CD4-positive, alpha-beta T cell treated with Interleukin-4 for 1 hour (primary cell): ENCODE data around the gene SOX3.

Experiments
- DNase-seq, 2 donors: peaks; one replicate each; pipeline ENCODE4 v3.0.0-alpha.2; 2020 to 2022

The SOX3 gene

GRCh38 chrX:140504371-140505324 is at the start of gene SOX3:
TSS of gene SOX3 (minus strand) at chrX:140505069. CDS start at chrX:140505060, 9 bp downstream.
- DNase-seq: no peak

DNA sequence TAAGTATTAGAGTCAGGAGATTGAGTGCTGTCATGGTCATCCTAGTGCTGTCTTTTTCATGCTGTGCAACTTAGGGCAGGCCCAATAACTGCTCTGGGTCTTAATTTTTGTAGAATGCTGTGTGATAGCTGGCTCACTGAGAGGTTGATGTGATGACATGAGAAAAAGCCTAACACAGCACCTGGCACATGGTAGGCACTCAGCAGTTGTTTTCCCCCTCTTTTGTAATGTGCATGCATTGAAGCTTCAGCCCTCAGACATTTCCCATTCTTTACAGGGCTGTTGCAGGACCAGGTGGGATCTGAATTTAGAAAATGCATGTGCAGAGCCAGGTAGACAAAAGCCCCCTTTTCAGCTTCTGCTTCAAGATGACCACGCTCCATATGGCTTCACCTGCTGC is 44.1 kb upstream of the SOX3 start:
- no peak for DNase-seq

DNA sequence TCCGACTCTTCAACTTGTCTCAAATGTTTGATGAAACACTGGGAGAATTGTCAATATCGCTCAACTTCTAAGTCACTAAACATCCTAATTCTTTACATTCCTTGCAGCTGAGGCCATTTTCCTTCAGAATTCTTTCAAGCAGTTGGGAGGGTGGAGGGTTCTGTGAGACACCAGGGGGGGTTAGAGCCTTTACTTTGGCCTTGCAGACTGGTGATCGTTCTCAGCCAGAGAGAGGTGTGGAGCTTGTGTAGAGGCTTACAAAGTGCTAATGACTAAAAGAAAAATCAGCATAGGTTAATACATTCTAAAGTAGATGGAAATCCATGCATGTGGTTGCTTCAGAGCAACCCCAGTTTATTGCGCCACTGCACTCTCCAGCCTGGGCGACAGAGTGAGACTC is 21.3 kb upstream of the SOX3 start:
- no peak for DNase-seq

GRCh38 chrX:140525448-140525847 is 20.6 kb upstream of the SOX3 start:
- DNase-seq: no peak

GRCh38 chrX:140524556-140524955 is 19.7 kb upstream of the SOX3 start:
- DNase-seq: no peak

GRCh38 chrX:140521393-140521792 is 16.5 kb upstream of the SOX3 start:
- DNase-seq: no peak

GRCh38 chrX:140514554-140514953 is 9.7 kb upstream of the SOX3 start:
- no peak for DNase-seq

- no peak for DNase-seq
Observed at GRCh38 chrX:140510895-140511295, 6.0 kb upstream of the SOX3 start.

- no peak for DNase-seq
Observed at GRCh38 chrX:140510306-140510676, 5.4 kb upstream of the SOX3 start.

- DNase-seq: no peak
Observed at GRCh38 chrX:140509468-140510305, 4.8 kb upstream of the SOX3 start.

DNA sequence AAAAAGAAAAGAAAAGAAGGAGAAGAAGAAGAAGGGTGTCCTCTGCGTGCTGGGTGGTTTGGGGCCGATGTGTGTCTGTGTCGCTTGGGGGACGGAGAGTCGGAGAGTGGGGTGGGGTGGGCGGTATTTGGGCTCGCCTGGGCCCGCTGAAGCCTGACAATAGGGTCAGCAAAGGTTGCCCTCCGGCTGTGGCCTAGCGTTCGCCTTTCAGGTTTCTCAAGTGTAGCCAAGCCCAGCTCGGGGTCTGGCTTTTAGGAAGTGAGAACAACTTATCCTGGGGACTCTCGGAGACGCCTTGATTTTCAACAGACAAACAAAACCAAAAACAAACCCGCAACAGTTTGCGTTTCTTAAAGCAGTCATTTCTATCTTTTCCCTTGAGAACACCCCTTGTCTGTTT is 4.1 kb upstream of the SOX3 start:
- no peak for DNase-seq

- no peak for DNase-seq
Observed at GRCh38 chrX:140507982-140508305, 3.1 kb upstream of the SOX3 start.

DNA sequence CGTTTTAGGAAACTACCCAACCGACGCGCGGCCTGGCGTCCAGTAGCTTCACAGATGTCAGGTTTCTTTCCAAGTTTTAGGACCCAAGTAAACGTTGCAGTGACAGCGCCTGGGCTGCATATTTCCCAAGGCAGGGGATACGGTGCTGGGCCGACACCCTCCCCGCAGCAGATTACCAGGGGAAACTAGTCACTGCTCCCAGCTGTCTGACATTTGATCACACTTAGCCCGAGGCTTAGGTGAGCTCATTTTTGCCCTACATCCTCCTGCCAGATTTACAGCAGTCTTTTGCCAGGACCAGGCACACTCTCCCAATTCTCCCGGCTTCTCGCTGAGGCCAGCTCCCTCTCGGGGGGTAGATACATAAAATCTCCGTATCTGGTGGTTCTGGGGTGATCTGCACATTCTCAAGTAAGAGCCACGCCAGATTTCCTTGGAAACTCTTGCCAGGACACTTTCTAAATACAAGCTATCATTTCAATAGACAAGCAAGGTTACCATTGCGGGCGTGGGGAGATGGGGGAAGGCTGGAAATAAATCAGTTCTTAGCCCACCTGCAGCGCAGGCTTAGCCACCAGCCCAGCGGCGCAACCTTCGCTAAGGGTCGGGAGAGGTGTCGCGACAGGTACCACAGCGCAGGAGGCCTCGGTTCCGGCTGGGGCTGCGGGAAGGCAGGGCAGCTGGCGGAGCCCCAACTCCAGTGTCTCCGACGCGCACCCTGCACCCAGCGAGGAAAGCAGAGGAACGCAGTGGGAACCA is 2.5 kb upstream of the SOX3 start:
- DNase-seq: no peak

DNA sequence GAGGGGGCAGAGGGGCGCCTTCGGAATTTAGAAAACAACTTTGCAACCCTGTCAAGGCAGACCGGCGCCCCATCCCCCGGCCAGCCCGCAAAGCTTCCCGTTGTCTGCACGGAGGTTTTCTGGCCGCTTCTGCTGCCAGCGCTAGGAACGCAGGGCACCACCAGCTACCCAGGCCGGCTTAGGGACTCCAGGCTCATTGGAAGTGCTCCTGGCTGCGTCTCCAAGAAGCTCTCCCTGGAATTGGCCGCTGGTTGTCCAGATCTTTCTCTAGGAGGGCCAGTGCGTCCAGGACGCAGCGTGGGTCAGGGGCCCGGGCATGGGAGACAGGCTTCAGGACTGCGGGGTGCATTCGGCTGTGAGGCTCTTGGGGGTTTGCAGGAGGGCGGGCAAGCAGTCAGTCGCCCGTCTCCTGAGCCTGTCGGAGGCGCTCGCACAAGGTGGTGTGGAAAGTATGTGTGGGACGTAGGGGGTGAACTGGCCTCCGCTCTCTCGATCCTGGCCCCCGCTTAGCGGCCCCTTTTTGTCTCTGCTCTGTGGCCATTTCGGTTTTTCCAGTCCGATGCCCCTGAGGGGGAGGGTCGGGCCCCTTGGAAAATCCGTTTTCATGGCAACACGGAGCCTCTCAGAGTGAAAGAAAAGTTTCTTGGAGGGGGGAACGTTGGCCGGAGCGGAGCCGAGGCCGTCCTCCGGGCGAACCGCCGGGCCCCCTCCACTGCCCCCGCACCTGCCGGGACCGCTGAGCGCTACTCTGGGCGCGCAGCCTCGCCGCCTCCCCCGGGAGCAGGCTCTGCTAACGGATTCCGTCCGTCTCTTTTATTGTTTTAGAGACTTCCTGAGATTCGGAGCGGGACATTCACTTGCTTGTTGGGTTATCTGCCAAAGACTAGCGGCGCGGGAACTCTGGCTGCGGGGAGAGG is 810 bp upstream of the SOX3 start:
- no peak for DNase-seq

- no peak for DNase-seq
Observed at GRCh38 chrX:140503714-140504351, 1.0 kb downstream of the SOX3 start.

DNA sequence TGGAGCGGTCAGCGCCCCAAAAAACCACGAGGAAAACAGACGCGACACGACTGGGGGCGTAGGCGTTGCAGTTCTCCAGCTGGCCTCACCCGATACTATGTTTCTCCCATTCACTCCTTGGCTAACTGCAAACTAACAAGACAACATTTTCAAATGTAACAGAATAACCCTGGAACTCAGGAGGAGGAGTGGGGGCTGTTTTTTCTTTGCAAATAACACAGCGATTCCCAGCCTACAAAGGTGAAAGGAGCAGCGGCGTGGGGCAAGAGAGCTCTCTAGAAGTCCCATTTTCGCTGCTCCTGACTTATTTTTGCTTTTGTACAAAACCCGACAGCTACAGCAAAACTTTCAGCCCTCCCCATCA is 1.6 kb downstream of the SOX3 start:
- no peak for DNase-seq

- no peak for DNase-seq
Observed at GRCh38 chrX:140502491-140503237, 2.2 kb downstream of the SOX3 start.

DNA sequence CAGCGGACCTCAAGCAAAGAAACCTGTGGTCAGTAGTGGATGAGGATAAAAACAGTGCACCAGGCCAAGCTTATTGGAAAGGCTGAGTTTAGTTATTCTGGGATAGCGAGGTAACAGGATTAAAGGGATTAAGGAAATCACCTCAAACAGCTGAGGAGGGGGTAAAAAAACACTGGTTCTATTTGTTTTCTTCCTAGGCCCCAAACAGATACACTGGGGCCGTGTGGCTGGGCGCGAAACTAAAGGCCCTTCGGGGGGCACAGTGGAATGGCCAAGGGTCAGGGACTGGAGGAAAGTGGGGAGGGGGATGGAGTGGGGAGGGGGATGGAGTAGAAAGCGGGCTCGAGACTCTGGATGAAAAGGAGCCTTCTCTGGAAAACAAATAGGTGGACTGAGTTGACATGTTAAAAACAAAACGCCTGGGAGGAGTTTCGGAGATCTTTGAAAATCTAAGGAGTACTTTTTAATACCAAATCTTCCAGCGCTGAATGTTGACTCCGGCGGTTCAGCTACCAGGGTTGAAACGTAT is 2.9 kb downstream of the SOX3 start:
- no peak for DNase-seq

DNA sequence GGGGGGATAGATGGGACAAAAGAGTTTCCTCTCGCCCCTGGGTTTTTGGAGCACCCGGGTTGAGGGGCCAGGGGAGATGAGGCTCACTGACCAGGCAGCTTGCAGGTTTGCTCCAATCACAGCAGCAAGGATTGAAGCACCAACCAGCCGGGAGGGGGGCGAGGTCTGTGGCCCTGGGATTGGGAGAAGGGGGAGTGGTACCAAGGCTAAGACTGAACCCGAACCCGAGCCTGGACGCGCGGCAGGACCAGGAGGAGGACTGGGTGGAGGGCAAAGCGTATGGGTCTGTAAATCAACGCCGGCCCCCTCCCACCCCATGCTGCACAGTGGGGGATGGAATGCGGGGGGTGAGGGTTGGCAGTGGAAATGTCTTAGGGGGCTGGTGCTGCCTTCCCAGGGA is 3.5 kb downstream of the SOX3 start:
- DNase-seq: no peak

DNA sequence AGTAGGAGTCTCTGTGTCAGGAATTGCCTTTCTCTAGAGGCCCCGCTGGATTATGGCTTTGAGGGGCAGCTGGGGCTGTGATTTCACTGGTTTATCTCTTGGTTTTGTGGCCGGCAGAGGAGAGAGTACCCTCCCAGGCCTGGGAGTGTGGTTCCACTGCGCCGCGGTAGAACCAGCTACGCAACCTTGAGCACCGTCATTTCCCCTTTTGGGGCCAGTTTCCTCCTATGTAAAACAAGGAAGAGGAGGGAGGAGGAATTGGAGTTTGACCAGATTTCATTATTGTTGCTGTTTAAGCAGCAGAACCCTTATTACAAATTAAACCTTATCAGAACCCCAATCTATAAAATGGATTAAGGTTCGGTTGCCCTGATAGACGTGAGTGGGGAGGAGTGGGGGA is 4.4 kb downstream of the SOX3 start:
- no peak for DNase-seq

- DNase-seq: no peak
Observed at GRCh38 chrX:140495739-140496138, 9.1 kb downstream of the SOX3 start.
